Measurements from ENCODE around the gene ZNF75A.

ZNF75A gene

GRCh38 chr16:3327514-3327913 is 22.2 kb downstream of the ZNF75A start:
- TF ChIP-seq, protein P1, sequence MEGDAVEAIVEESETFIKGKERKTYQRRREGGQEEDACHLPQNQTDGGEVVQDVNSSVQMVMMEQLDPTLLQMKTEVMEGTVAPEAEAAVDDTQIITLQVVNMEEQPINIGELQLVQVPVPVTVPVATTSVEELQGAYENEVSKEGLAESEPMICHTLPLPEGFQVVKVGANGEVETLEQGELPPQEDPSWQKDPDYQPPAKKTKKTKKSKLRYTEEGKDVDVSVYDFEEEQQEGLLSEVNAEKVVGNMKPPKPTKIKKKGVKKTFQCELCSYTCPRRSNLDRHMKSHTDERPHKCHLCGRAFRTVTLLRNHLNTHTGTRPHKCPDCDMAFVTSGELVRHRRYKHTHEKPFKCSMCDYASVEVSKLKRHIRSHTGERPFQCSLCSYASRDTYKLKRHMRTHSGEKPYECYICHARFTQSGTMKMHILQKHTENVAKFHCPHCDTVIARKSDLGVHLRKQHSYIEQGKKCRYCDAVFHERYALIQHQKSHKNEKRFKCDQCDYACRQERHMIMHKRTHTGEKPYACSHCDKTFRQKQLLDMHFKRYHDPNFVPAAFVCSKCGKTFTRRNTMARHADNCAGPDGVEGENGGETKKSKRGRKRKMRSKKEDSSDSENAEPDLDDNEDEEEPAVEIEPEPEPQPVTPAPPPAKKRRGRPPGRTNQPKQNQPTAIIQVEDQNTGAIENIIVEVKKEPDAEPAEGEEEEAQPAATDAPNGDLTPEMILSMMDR (IDR thresholded peaks at IDR 0.05; ENCODE audit: low read depth, low read length, missing control alignments): no peak
- in situ Hi-C loops (cut with HindIII; ENCODE audit: low pct_ligation_motif_present, low sequenced_read_pairs): no loop called here
- no peak overlapping the region for H3K27ac ChIP-seq
- no peaks in the 10 kb centered on the region for H3K27me3 ChIP-seq (replicated peaks)
- H3K36me3 ChIP-seq (replicated peaks): no peaks in the 10 kb centered on the region
- DNase-seq: no peak
- no peak overlapping the region for H3K4me3 ChIP-seq (ENCODE audit: low read depth, low read length)

DNA sequence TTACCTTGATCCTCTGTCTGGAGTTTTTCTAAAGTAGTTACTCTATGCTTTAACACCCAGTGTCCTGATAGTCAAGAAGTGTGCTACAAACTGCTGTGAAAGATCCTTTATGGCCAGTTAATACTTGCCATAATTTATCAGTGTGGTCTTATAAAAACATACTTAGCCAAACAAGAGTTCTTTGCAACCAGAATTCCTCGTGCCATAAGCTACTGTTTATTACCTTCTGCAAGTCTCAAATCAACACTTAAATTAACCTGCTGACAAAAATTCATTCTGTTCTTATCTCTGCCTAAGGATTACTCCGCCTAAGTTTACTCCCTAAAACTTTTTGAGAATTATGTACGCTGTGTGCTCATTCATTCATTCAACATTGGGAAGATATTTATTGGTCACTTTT is 22.8 kb downstream of the ZNF75A start:
- no peak for DNase-seq
- in situ Hi-C loops (cut with HindIII; ENCODE audit: low pct_ligation_motif_present, low sequenced_read_pairs): no loop called here
- Histone ChIP-seq H3K27ac (no peak overlapping the region), H3K36me3 (replicated peaks) (no peaks in the 10 kb centered on the region), H3K4me3 (ENCODE audit: low read depth, low read length) (no peak overlapping the region), H3K27me3 (replicated peaks) (no peaks in the 10 kb centered on the region)
- TF ChIP-seq, protein P1 (IDR thresholded peaks at IDR 0.05; ENCODE audit: low read depth, low read length, missing control alignments): no peak

DNA sequence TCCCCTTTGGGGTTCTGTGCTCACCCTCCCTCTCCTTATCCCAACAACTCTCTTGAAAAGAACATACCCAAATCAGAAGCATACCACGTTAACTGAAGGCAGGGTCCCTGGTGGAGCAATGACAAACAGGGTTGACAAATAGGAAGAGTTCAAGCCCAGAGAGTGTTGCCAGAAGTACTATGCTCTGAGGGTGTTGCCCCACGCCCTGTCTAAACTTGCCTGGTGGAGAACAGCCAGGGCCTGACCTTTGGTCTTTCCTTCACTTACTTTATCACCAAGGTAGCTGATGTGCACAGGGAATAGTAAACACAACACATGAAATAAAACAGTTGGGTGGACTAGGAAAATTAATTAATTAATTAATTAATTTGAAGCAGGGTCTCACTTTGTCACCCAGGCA is 23.3 kb downstream of the ZNF75A start:
- TF ChIP-seq, protein P1 (IDR thresholded peaks at IDR 0.05; ENCODE audit: low read depth, low read length, missing control alignments): no peak
- H3K36me3 ChIP-seq (replicated peaks): no peaks in the 10 kb centered on the region
- in situ Hi-C loops (cut with HindIII; ENCODE audit: low pct_ligation_motif_present, low sequenced_read_pairs): no loop called here

GRCh38 chr16:3346041-3346440 is 40.7 kb downstream of the ZNF75A start:
- TF ChIP-seq, protein P1 (IDR thresholded peaks at IDR 0.05; ENCODE audit: low read depth, low read length, missing control alignments): no peak
- Histone ChIP-seq H3K27me3 (replicated peaks) (no peaks in the 10 kb centered on the region), H3K36me3 (replicated peaks) (no peaks in the 10 kb centered on the region), H3K4me3 (ENCODE audit: low read depth, low read length) (no peak overlapping the region), H3K27ac (no peak overlapping the region)
- in situ Hi-C loops (cut with HindIII; ENCODE audit: low pct_ligation_motif_present, low sequenced_read_pairs): no loop called here
- no peak for DNase-seq

More for the DNA sequence above, 23.3 kb downstream of the ZNF75A start:
- DNase-seq: no peak
- no peaks in the 10 kb centered on the region for H3K27me3 ChIP-seq (replicated peaks)
- H3K27ac ChIP-seq: no peak overlapping the region
- no peak overlapping the region for H3K4me3 ChIP-seq (ENCODE audit: low read depth, low read length)

DNA sequence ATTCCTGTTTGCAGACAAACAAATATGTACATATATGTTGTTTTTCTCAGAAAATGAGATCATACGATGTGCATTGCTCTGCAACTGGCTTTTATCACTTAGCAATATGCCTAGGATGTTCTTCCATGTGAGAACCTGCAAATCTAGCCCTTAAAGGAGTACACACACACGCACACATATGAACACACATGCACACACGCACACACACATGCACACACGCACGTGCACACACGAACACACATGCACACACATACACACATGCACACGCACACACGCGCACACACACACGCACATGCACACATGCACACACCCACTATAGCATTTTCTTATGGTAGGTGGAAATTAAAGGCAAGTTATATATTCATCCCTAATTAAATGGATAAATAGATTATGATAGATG is 42.3 kb downstream of the ZNF75A start:
- H3K4me3 ChIP-seq (ENCODE audit: low read depth, low read length): no peak overlapping the region
- TF ChIP-seq, protein P1 (IDR thresholded peaks at IDR 0.05; ENCODE audit: low read depth, low read length, missing control alignments): no peak
- DNase-seq: no peak

GRCh38 chr16:3348547-3349167 is 43.4 kb downstream of the ZNF75A start:
- Histone ChIP-seq H3K27me3 (replicated peaks) (no peaks in the 10 kb centered on the region), H3K27ac (no peak overlapping the region), H3K36me3 (replicated peaks) (no peaks in the 10 kb centered on the region), H3K4me3 (ENCODE audit: low read depth, low read length) (no peak overlapping the region)
- in situ Hi-C loops (cut with HindIII; ENCODE audit: low pct_ligation_motif_present, low sequenced_read_pairs): no loop called here
- TF ChIP-seq, protein P1 (IDR thresholded peaks at IDR 0.05; ENCODE audit: low read depth, low read length, missing control alignments): no peak
- no peak for DNase-seq

More for the DNA sequence above, 42.3 kb downstream of the ZNF75A start:
- in situ Hi-C loops (cut with HindIII; ENCODE audit: low pct_ligation_motif_present, low sequenced_read_pairs): no loop called here
- no peaks in the 10 kb centered on the region for H3K27me3 ChIP-seq (replicated peaks)
- H3K36me3 ChIP-seq (replicated peaks): no peaks in the 10 kb centered on the region
- no peak overlapping the region for H3K27ac ChIP-seq

Data from brain microvascular endothelial cell (primary cell).